SK-N-MC (cell line): Measurements from ENCODE around the gene PRPF31.

Source experiments
- EZH2 ChIP-seq: fragments of 200-600 bp; sonication (generic); IDR thresholded peaks from one replicate; pipeline ENCODE4 v1.6.1; 2017; ENCODE audit warnings: antibody characterized with exemption
- FOXP2 ChIP-seq: optimal IDR thresholded peaks from 2 replicates; pipeline ENCODE3; 2011; ENCODE audit warnings: mild to moderate bottlenecking, moderate library complexity; ENCODE audit not compliant: insufficient read depth; ENCODE audit errors: extremely low read length, control extremely low read depth
- POLR2AphosphoS5 ChIP-seq: IDR thresholded peaks from 2 replicates; pipeline ENCODE4 v1.6.1; 2012; ENCODE audit warnings: mild to moderate bottlenecking, low read depth, low read length, borderline replicate concordance

- TF ChIP-seq POLR2AphosphoS5 (no peak), EZH2 (no peak), FOXP2 (no peak)
Measured at GRCh38 chr19:54173951-54174834, 58.6 kb downstream of the PRPF31 start.
